ENCODE results near the gene C19orf25. TPM values are rescaled to one million over a fixed set of nuclear protein-coding genes. Genes with fewer than 3 reads are reported as not detected.
A peak's percentile ranks its signal among the peaks of the same experiment; 100 is the strongest.

C19orf25 gene
- total and polyA plus RNA-seq, 2 of the 13 experiments (the other 11 are each of a cell fraction or from before 2014, with no cell fraction given): 14.2 to 32.4 TPM

DNA sequence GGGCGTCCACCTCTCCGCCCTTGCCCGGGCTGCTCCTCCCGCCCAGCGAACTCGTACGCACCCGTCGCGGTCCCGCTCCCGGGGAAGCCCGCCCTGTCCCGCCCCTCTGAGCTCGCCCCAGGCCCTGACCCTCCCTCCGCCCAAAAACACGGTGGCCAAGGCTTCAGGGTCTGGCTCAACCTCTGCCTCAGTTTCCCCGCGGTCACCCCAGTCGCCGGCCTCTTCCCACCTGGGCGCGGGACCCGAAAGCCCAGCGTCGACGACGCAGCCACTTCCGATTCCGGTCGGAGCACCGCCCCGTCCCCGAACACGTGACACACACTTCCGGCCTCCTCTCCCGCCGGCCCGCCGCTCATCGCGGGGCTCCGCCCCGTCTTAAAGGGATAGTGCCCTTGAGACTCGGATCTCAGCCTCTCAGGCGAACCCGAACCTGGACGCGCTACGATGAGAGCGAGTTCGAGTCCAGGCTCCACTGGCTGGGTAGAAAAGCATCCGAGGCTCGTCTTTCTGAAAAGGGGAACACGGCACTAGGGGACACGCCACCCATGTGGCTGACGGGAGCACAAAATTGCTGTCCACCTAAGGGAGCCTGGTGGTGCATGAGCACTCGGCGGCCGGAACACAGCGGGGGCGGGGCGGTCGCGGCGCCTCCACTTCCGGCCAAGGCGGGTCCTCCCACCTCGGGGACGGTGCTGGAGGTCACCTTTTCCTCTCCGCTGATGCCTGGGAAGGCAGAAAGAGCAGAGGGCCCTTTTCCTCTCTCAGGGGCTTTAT, at the start of gene C19orf25 (continued):
- TF ChIP-seq MEIS1 (CRISPR knock-in tag; IDR thresholded peaks at IDR 0.05; ENCODE audit: borderline replicate concordance) (no peak), NCOR1 (IDR thresholded peaks at IDR 0.05; ENCODE audit: borderline replicate concordance, low read length) (peak; percentile 77; the same call in 1 of the 2 replicates), ZNF562 (CRISPR knock-in tag; IDR thresholded peaks at IDR 0.05; ENCODE audit: borderline replicate concordance) (no peak), ZNF260 (CRISPR knock-in tag; IDR thresholded peaks at IDR 0.05; ENCODE audit: borderline replicate concordance, low read depth) (no peak), KMT2B (CRISPR knock-in tag; IDR thresholded peaks at IDR 0.05) (peak; percentile 74), SALL1 (CRISPR knock-in tag; IDR thresholded peaks at IDR 0.05) (peak; percentile 43), HDAC2 (CRISPR knock-in tag; IDR thresholded peaks at IDR 0.05) (peak; percentile 68), GABPA (IDR thresholded peaks at IDR 0.05; ENCODE audit: low read depth, low read length) (peak; percentile 83), GABPA (CRISPR knock-in tag; IDR thresholded peaks at IDR 0.05; ENCODE audit: low read depth) (peak; percentile 94), XRCC5 (optimal IDR thresholded peaks at IDR 0.05; ENCODE audit: low read length) (peak; percentile 69), TRIM24 (CRISPR knock-in tag; IDR thresholded peaks at IDR 0.05) (no peak), MAZ (IDR thresholded peaks at IDR 0.05; ENCODE audit: borderline replicate concordance, low read depth, low read length) (no peak), MAZ (CRISPR knock-in tag; IDR thresholded peaks at IDR 0.05; ENCODE audit: low read depth) (peak; percentile 26; the same call in 1 of the 2 replicates), ZNF484 (CRISPR knock-in tag; IDR thresholded peaks at IDR 0.05; ENCODE audit: borderline replicate concordance, low read depth) (no peak), SIN3A (IDR thresholded peaks at IDR 0.05; ENCODE audit: borderline replicate concordance, low read depth, low read length) (0 out of 2 replicates have a peak, but pooled peaks have one; percentile 25), ZKSCAN1 (IDR thresholded peaks at IDR 0.05; ENCODE audit: low read length) (peak; percentile 91), JUND (CRISPR knock-in tag; IDR thresholded peaks at IDR 0.05) (no peak), ZNF121 (CRISPR knock-in tag; IDR thresholded peaks at IDR 0.05) (peak; percentile 26; the same call in 1 of the 2 replicates), ATRX (CRISPR knock-in tag; IDR thresholded peaks at IDR 0.05; ENCODE audit: borderline replicate concordance) (no peak), ZNF564 (CRISPR knock-in tag; IDR thresholded peaks at IDR 0.05) (0 out of 2 replicates have a peak, but pooled peaks have one; percentile 29), ZNF251 (CRISPR knock-in tag; IDR thresholded peaks at IDR 0.05) (no peak), MED1 (CRISPR knock-in tag; IDR thresholded peaks at IDR 0.05) (peak; percentile 60; the same call in 1 of the 2 replicates), KLF9 (CRISPR knock-in tag; IDR thresholded peaks at IDR 0.05; ENCODE audit: low read depth) (peak; percentile 76), KLF16 (CRISPR knock-in tag; IDR thresholded peaks at IDR 0.05) (peak in 1 of 2 experiments; percentile 53; a peak in 1 of 4 replicates), ZFY (CRISPR knock-in tag; IDR thresholded peaks at IDR 0.05) (peak; percentile 53), MTF1 (CRISPR knock-in tag; IDR thresholded peaks at IDR 0.05) (no peak), ATF7-NPFF (CRISPR knock-in tag; IDR thresholded peaks at IDR 0.05; ENCODE audit: low read depth) (no peak)
- TF ChIP-seq, protein P1, sequence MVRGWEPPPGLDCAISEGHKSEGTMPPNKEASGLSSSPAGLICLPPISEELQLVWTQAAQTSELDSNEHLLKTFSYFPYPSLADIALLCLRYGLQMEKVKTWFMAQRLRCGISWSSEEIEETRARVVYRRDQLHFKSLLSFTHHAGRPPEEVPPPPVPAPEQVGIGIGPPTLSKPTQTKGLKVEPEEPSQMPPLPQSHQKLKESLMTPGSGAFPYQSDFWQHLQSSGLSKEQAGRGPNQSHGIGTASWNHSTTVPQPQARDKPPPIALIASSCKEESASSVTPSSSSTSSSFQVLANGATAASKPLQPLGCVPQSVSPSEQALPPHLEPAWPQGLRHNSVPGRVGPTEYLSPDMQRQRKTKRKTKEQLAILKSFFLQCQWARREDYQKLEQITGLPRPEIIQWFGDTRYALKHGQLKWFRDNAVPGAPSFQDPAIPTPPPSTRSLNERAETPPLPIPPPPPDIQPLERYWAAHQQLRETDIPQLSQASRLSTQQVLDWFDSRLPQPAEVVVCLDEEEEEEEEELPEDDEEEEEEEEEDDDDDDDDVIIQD (CRISPR knock-in tag; IDR thresholded peaks at IDR 0.05; ENCODE audit: low read depth): no peak
- TF ChIP-seq, protein P2, sequence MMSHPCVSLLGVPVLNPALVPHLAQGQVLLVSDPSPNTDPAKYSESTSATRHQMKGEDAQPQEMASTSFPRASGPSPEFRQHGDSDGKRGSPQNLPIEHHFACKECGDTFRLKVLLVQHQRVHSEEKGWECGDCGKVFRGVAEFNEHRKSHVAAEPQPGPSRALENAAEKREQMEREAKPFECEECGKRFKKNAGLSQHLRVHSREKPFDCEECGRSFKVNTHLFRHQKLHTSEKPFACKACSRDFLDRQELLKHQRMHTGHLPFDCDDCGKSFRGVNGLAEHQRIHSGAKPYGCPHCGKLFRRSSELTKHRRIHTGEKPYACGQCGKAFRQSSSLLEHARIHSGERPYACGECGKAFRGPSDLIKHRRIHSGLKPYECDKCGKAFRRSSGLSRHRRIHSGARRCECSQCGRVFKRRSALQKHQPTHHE (CRISPR knock-in tag; IDR thresholded peaks at IDR 0.05; ENCODE audit: borderline replicate concordance): peak; percentile 43; the same call in 1 of the 2 replicates
- TF ChIP-seq, protein P3, sequence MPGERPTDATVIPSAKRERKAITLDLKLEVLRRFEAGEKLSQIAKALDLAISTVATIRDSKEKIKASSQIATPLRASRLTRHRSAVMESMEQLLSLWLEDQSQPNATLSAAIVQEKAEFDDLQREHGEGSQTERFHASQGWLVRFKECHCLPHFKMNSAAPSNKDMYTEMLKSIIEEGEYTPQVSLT (CRISPR knock-in tag; IDR thresholded peaks at IDR 0.05; ENCODE audit: borderline replicate concordance, low read depth): no peak
